GM12891 (cell line): Measurements from ENCODE around the gene ATG14.
"Not testable (repeated sequence)": the region's sequence is repeated elsewhere in the genome, so short reads cannot be mapped to it uniquely, and the experiment has no call there.

Experiments
- PAX5 ChIP-seq: IDR thresholded peaks from 2 replicates; pipeline ENCODE4 v1.6.1; 2011; ENCODE audit warnings: low read length, moderate library complexity, mild to moderate bottlenecking; ENCODE audit not compliant: insufficient read depth, severe bottlenecking
- POLR2A ChIP-seq: IDR thresholded peaks from 2 replicates; pipeline ENCODE4 v1.6.1; 2011; ENCODE audit warnings: low read depth, low read length, control low read depth
- POLR2AphosphoS5 ChIP-seq: IDR thresholded peaks from 2 replicates; pipeline ENCODE4 v1.6.1; 2011; ENCODE audit warnings: low read depth, low read length, control low read depth
- SPI1 ChIP-seq: IDR thresholded peaks from 2 replicates; pipeline ENCODE4 v1.6.1; 2011; ENCODE audit warnings: low read depth, low read length, control low read depth
- TAF1 ChIP-seq: IDR thresholded peaks from 2 replicates; pipeline ENCODE4 v1.6.1; 2011; ENCODE audit warnings: low read depth, low read length, control low read depth

- TF ChIP-seq POLR2A, POLR2AphosphoS5, TAF1, PAX5, SPI1: not testable (repeated sequence)
Measured at GRCh38 chr14:55383056-55383466, 28.6 kb downstream of the ATG14 start.
